PC-3 (cell line): ENCODE data around the gene CREG2. TPM values are rescaled to one million over a fixed set of nuclear protein-coding genes. Genes with fewer than 3 reads are reported as not detected.

Source experiments
- ATAC-seq: fragments of 200-7000 bp; cut with Tn5 transposase; 2 replicates; pipeline ENCODE4 v1.9.1; 2020; ENCODE audit warnings: mild to moderate bottlenecking, moderate library complexity
- BruUV-seq: library from RNA; stranded (reverse); fragments of 400-500 nt; replicated peaks from 2 replicates; lab custom pipeline; 2021; lab: Mats Ljungman, UMichigan
- CTCF ChIA-PET: fragments of 300-600 bp; sonication (Branson Sonifier 250); formaldehyde crosslinking; loops from one replicate; lab custom pipeline; 2022; ENCODE audit warnings: antibody characterized with exemption; lab: Charles Lee
- POLR2A ChIA-PET: fragments of 300-600 bp; sonication (Branson Sonifier 250); formaldehyde crosslinking; loops from one replicate; lab custom pipeline; 2022; ENCODE audit warnings: antibody characterized with exemption; ENCODE audit not compliant: unreplicated experiment; lab: Charles Lee
- DNase-seq: peaks from one replicate; pipeline ENCODE4 v3.0.0-alpha.2; 2015
- H2AFZ ChIP-seq: fragments of 300-600 bp; sonication (generic); 2 replicates; pipeline ENCODE4 v1.6.0; 2016; ENCODE audit warnings: antibody characterized with exemption, low read length
- H3F3A ChIP-seq: fragments of 300-600 bp; sonication (generic); one replicate; pipeline ENCODE4 v1.6.0; 2017; ENCODE audit warnings: antibody characterized with exemption, low read length, control low read depth, mild to moderate bottlenecking; ENCODE audit not compliant: unreplicated experiment
- H3K27ac ChIP-seq: fragments of 300-600 bp; sonication (generic); 2 replicates; pipeline ENCODE4 v1.5.1; 2016; ENCODE audit warnings: mild to moderate bottlenecking, low read length
- H3K27me3 ChIP-seq: fragments of 300-600 bp; sonication (generic); 2 replicates; pipeline ENCODE4 v1.6.1; 2016; ENCODE audit warnings: low read length, mixed read lengths
- H3K36me3 ChIP-seq: fragments of 300-600 bp; sonication (generic); 2 replicates; pipeline ENCODE4 v1.6.1; 2016; ENCODE audit warnings: low read depth, mixed run types, low read length, mixed read lengths
- H3K4me1 ChIP-seq: fragments of 300-600 bp; sonication (generic); 2 replicates; pipeline ENCODE4 v1.5.1; 2016; ENCODE audit warnings: low read length; ENCODE audit not compliant: insufficient read depth
- H3K4me2 ChIP-seq: fragments of 300-600 bp; sonication (generic); 2 replicates; pipeline ENCODE4 v1.6.0; 2016; ENCODE audit warnings: low read length
- H3K4me3 ChIP-seq: fragments of 300-600 bp; sonication (generic); 2 replicates; pipeline ENCODE4 v1.5.1; 2016; ENCODE audit warnings: mild to moderate bottlenecking, low read length, mixed read lengths
- H3K79me2 ChIP-seq: fragments of 300-600 bp; sonication (generic); 2 replicates; pipeline ENCODE4 v1.6.1; 2017; ENCODE audit warnings: low read length, mixed read lengths
- H3K9ac ChIP-seq: fragments of 300-600 bp; sonication (generic); 2 replicates; pipeline ENCODE4 v1.6.0; 2016; ENCODE audit warnings: mild to moderate bottlenecking, low read length
- H3K9me2 ChIP-seq: fragments of 300-600 bp; sonication (generic); replicated peaks from 2 replicates; pipeline ENCODE4 v1.6.1; 2016; ENCODE audit warnings: mixed run types, low read length, mixed read lengths
- H3K9me3 ChIP-seq: fragments of 300-600 bp; sonication (generic); 2 replicates; pipeline ENCODE4 v1.6.1; 2016; ENCODE audit warnings: low read length, mixed read lengths
- H4K20me1 ChIP-seq: fragments of 300-600 bp; sonication (generic); 2 replicates; pipeline ENCODE4 v1.6.1; 2016; ENCODE audit warnings: low read length, mixed read lengths
- CTCF ChIP-seq: fragments of 300-600 bp; sonication (generic); conservative IDR thresholded peaks from 2 replicates; pipeline ENCODE4 v1.5.1; 2017; ENCODE audit warnings: antibody characterized with exemption, low read depth, mild to moderate bottlenecking, low read length
- EZH2 ChIP-seq: fragments of 300-600 bp; sonication (generic); IDR thresholded peaks from one replicate; pipeline ENCODE4 v1.6.1; 2017; ENCODE audit warnings: antibody characterized with exemption, mild to moderate bottlenecking, low read length; ENCODE audit not compliant: unreplicated experiment
- EZH2phosphoT487 ChIP-seq: fragments of 300-600 bp; sonication (generic); IDR thresholded peaks from 2 replicates; pipeline ENCODE4 v1.6.1; 2018; ENCODE audit warnings: mild to moderate bottlenecking, antibody characterized with exemption, low read length, borderline replicate concordance
- intact Hi-C: fragments of 100-400 bp; cut with micrococcal nuclease; formaldehyde crosslinking; loops from 2 replicates; pipeline ENCODE4 v1.9.0; 2023
- total RNA-seq: library from RNA; depleted of rRNA; stranded (reverse); fragments of >200 nt; gene quantifications from 2 replicates; pipeline ENCODE4 v1.2.3, GENCODE V29; 2014

The CREG2 gene
- total RNA-seq, 1 experiment from 2014 or later: 40.0 TPM

- peak; percentile 12 for DNase-seq
- intact Hi-C loops: loop anchor here (1.0 to 2.0 kb wide), 2 partner anchors 20 to 29 kb away; no protein-coding TSS in a partner anchor
- ChIA-PET CTCF (interaction anchor here (1.5 kb wide), 1 partner anchor 34 kb away, joined by 4 read pairs; no protein-coding TSS in a partner anchor), POLR2A (no interaction called here)
- TF ChIP-seq EZH2phosphoT487 (no peak), EZH2 (no peak), CTCF (no peak)
- Histone ChIP-seq H3F3A (no peaks in the 10 kb centered on the region), H3K9ac (peak overlapping the region; percentile 95), H4K20me1 (peaks cover 35% of the 10 kb centered on the region), H2AFZ (peak overlapping the region; percentile 92), H3K4me2 (peak overlapping the region; percentile 92), H3K79me2 (peaks cover 55% of the 10 kb centered on the region), H3K4me1 (peaks cover 41% of the 10 kb centered on the region), H3K27ac (peak overlapping the region; percentile 53), H3K36me3 (0 out of 2 replicates have a peak, but pooled peaks cover 2% of the 10 kb centered on the region), H3K9me2 (no peaks in the 10 kb centered on the region), H3K4me3 (peak overlapping the region; percentile 83), H3K9me3 (no peaks in the 10 kb centered on the region), H3K27me3 (no peaks in the 10 kb centered on the region)
- BruUV-seq: no TSS peak
- ATAC-seq: peak; percentile 14
Observed at GRCh38 chr2:101307950-101308431, 79.3 kb downstream of the CREG2 start.

GRCh38 chr2:101307503-101307902 is 79.8 kb downstream of the CREG2 start:
- Histone ChIP-seq H3K4me1 (peaks cover 46% of the 10 kb centered on the region), H3K9me3 (no peaks in the 10 kb centered on the region), H2AFZ (no peak overlapping the region), H3K27me3 (no peaks in the 10 kb centered on the region), H3K79me2 (peaks cover 60% of the 10 kb centered on the region), H3F3A (no peaks in the 10 kb centered on the region), H3K9ac (peak overlapping the region; percentile 95), H3K9me2 (no peaks in the 10 kb centered on the region), H3K36me3 (0 out of 2 replicates have a peak, but pooled peaks cover 2% of the 10 kb centered on the region), H3K27ac (peak overlapping the region; percentile 53), H3K4me3 (peak overlapping the region; percentile 83), H4K20me1 (peaks cover 38% of the 10 kb centered on the region), H3K4me2 (peak overlapping the region; percentile 92)
- ChIA-PET CTCF (no interaction called here), POLR2A (no interaction called here)
- intact Hi-C loops: loop anchor here (2.0 kb wide), 1 partner anchor 29 kb away; no protein-coding TSS in a partner anchor
- ATAC-seq: no peak
- peak; percentile 32 for DNase-seq
- BruUV-seq: no TSS peak
- TF ChIP-seq CTCF (no peak), EZH2 (no peak), EZH2phosphoT487 (no peak)

GRCh38 chr2:101306410-101306809 is 80.9 kb downstream of the CREG2 start:
- Histone ChIP-seq H3K9me2 (no peaks in the 10 kb centered on the region), H3K9ac (peak overlapping the region; percentile 95), H4K20me1 (peaks cover 49% of the 10 kb centered on the region), H3K27me3 (no peaks in the 10 kb centered on the region), H3K4me1 (peaks cover 53% of the 10 kb centered on the region), H3K79me2 (peaks cover 71% of the 10 kb centered on the region), H3K36me3 (peaks cover 6% of the 10 kb centered on the region; the same call in 1 of the 2 replicates), H3K9me3 (no peaks in the 10 kb centered on the region), H2AFZ (no peak overlapping the region), H3K4me2 (peak overlapping the region; percentile 92), H3K27ac (peak overlapping the region; percentile 53; the same call in 1 of the 2 replicates), H3K4me3 (peak overlapping the region; percentile 83), H3F3A (no peaks in the 10 kb centered on the region)
- intact Hi-C loops: loop anchor here (2.0 kb wide), 1 partner anchor 28 kb away; no protein-coding TSS in a partner anchor
- no peak for DNase-seq
- POLR2A ChIA-PET: interaction anchor here (0.5 kb wide), 1 partner anchor 88 kb away, joined by 34 read pairs; no protein-coding TSS in a partner anchor
- 0 out of 2 replicates have a peak, but pooled peaks have one; percentile 3 for ATAC-seq
- no TSS peak for BruUV-seq
- TF ChIP-seq CTCF: no peak
- no peak for TF ChIP-seq EZH2
- no peak for TF ChIP-seq EZH2phosphoT487
- CTCF ChIA-PET: interaction anchor here (1.0 kb wide), 1 partner anchor 36 kb away, joined by 3 read pairs; no protein-coding TSS in a partner anchor
